Mammary microvascular endothelial cell (primary cell): ENCODE results near the gene RAB9A. TPM values are rescaled to one million over a fixed set of nuclear protein-coding genes. Genes with fewer than 3 reads are reported as not detected.

ENCODE experiments used
- total RNA-seq: library from RNA; depleted of rRNA; stranded (reverse); fragments of >200 nt; gene quantifications from 2 replicates; pipeline ENCODE4 v1.2.3, GENCODE V29; 2015

Gene RAB9A
- 25.2 and 26.3 TPM in 2 replicates for total RNA-seq

GRCh38 chrX:13688958-13689740, at the start of gene RAB9A:
RAB9A (plus strand) TSS chrX:13689128; CDS start chrX:13708747, 19,619 bp downstream.

GRCh38 chrX:13652850-13653693, 35.9 kb upstream of the RAB9A start, which contains the start of gene TCEANC:
TCEANC (plus strand) TSS chrX:13653141; CDS start chrX:13662509, 9,368 bp downstream.

GRCh38 chrX:13734278-13735172, 45.6 kb downstream of the RAB9A start, which contains the start of the genes OFD1 and TRAPPC2:
OFD1 (plus strand) TSS chrX:13734748; CDS start chrX:13735072, 324 bp downstream.
TRAPPC2 (minus strand) TSS chrX:13734620; CDS start chrX:13719963, 14,657 bp downstream.

Other genes with a start within 250 kb of the RAB9A start
- not detected in 2 replicates for gene EGFL6, start 119.5 kb upstream of the RAB9A start, total RNA-seq
- 0.40 and 0.49 TPM in 2 replicates for gene TCEANC, start 36.0 kb upstream of the RAB9A start, total RNA-seq
- 11.2 and 12.5 TPM in 2 replicates for gene TRAPPC2, start 45.5 kb downstream of the RAB9A start, total RNA-seq
- 5.3 TPM in 2 replicates for gene OFD1, start 45.6 kb downstream of the RAB9A start, total RNA-seq
- 0.25 and 0.47 TPM in 2 replicates for gene GPM6B, start 128.0 kb downstream of the RAB9A start, total RNA-seq